Stimulated activated naive CD8-positive, alpha-beta T cell treated with anti-CD3 and anti-CD28 coated beads, Interleukin-15, amount 100 ng/mL, for 72 hours (primary cell): ENCODE data around the gene EVA1A.

ENCODE experiments used
- ATAC-seq: fragments of 150-1000 bp; cut with Tn5 transposase; 2 replicates; pipeline ENCODE4 v1.10.0; 2021; ENCODE audit warnings: mild to moderate bottlenecking, moderate library complexity
- DNase-seq, 2 donors: peaks; one replicate each; pipeline ENCODE4 v3.0.0; 2021 to 2022
- H3K27ac Mint-ChIP-seq, 2 donors: one replicate each; pipeline ENCODE4 v1.8.0; 2022; ENCODE audit warnings: mild to moderate bottlenecking in 2 of 2, mixed read lengths in 2 of 2, moderate library complexity in 2 of 2
- H3K27me3 Mint-ChIP-seq: one replicate; pipeline ENCODE4 v1.8.0; 2022; ENCODE audit warnings: mixed read lengths
- H3K4me1 Mint-ChIP-seq: one replicate; pipeline ENCODE4 v1.8.0; 2022; ENCODE audit warnings: mild to moderate bottlenecking, mixed read lengths
- H3K4me3 Mint-ChIP-seq, 2 donors: one replicate each; pipeline ENCODE4 v1.8.0; 2022; ENCODE audit warnings: mild to moderate bottlenecking in 2 of 2, mixed read lengths in 2 of 2, moderate library complexity in 1 of 2
- H3K9me3 Mint-ChIP-seq, 2 donors: one replicate each; pipeline ENCODE4 v1.8.0; 2022; ENCODE audit warnings: mixed read lengths in 2 of 2

EVA1A gene

GRCh38 chr2:75453384-75454240 is 107.1 kb downstream of the EVA1A start:
- Mint-ChIP-seq H3K4me1 (no peaks in the 10 kb centered on the region), H3K4me3 (no peak overlapping the region), H3K27me3 (no peaks in the 10 kb centered on the region), H3K27ac (no peak overlapping the region), H3K9me3 (peaks cover 0 to 2% of the 10 kb centered on the region in 2 donors)
- DNase-seq = no peak
- no peak for ATAC-seq

GRCh38 chr2:75450068-75450467 is 110.7 kb downstream of the EVA1A start:
- ATAC-seq (no peak), DNase-seq (no peak)
- H3K4me3 Mint-ChIP-seq = no peak overlapping the region
- H3K9me3 Mint-ChIP-seq = peaks cover 0 to 5% of the 10 kb centered on the region in 2 donors
- no peaks in the 10 kb centered on the region for H3K4me1 Mint-ChIP-seq
- H3K27ac Mint-ChIP-seq = no peak overlapping the region
- H3K27me3 Mint-ChIP-seq = no peaks in the 10 kb centered on the region

GRCh38 chr2:75447176-75447575 is 113.6 kb downstream of the EVA1A start:
- no peaks in the 10 kb centered on the region for H3K4me1 Mint-ChIP-seq
- no peak overlapping the region for H3K4me3 Mint-ChIP-seq
- H3K9me3 Mint-ChIP-seq = peaks cover 0 to 5% of the 10 kb centered on the region in 2 donors
- no peak overlapping the region for H3K27ac Mint-ChIP-seq
- DNase-seq (no peak), ATAC-seq (no peak)
- H3K27me3 Mint-ChIP-seq = no peaks in the 10 kb centered on the region
